K562 (cell line): ENCODE results near the gene DMGDH. TPM values are rescaled to one million over a fixed set of nuclear protein-coding genes. Genes with fewer than 3 reads are reported as not detected.

ENCODE experiments used
- ATAC-seq: fragments of 200-7000 bp; cut with Tn5 transposase; 3 replicates; pipeline ENCODE4 v1.9.1; 2020; ENCODE audit warnings: moderate library complexity
- BruUV-seq: library from RNA; stranded (reverse); fragments of 400-500 nt; replicated peaks from 2 replicates; lab custom pipeline; 2021; lab: Mats Ljungman, UMichigan
- CTCF ChIA-PET: fragments of 300-600 bp; formaldehyde crosslinking; extraction: SDS; loops from one replicate; lab custom pipeline; 2021; ENCODE audit warnings: low intra/inter-chr PET ratio; lab: Yijun Ruan, JAX
- POLR2A ChIA-PET: fragments of 300-600, 350-650 bp; sonication (Branson Sonifier 250); formaldehyde crosslinking; extraction: SDS; loops from one replicate; lab custom pipeline; 2021; ENCODE audit warnings: antibody characterized with exemption, inconsistent platforms; lab: Yijun Ruan, JAX
- DNase-seq, 4 experiments: peaks; one replicate each; pipeline versions ENCODE4 v3.0.0 to v3.0.0-alpha.2; 2011 to 2018; ENCODE audit warnings: low spot score in 3 of 4, mixed read lengths in 3 of 4; ENCODE audit errors: extremely low read depth in 1 of 4
- FAIRE-seq: peaks from 2 replicates; lab custom pipeline; 2011; peaks lifted over from hg19 to GRCh38; lab: Jason Lieb, UNC
- H2AFZ ChIP-seq: 2 replicates; pipeline ENCODE4 v1.6.0; 2011; ENCODE audit warnings: low read depth, low read length, control low read depth, inconsistent platforms
- H3K27ac ChIP-seq: fragments of 200-600 bp; 3 replicates; pipeline ENCODE4 v1.8.0; 2011; ENCODE audit warnings: low read depth, mild to moderate bottlenecking, control low read depth, inconsistent platforms, low read length, moderate library complexity, mixed read lengths; ENCODE audit errors: extremely low read depth
- H3K27me3 ChIP-seq, 2 experiments: fragments of 300-600 bp in 1 of 2; 2 replicates in 1 of 2; 3 replicates in 1 of 2; pipeline versions ENCODE4 v1.6.0 to v1.8.0; 2011; ENCODE audit warnings: inconsistent platforms in 2 of 2, low read length in 2 of 2, mild to moderate bottlenecking in 1 of 2, mixed read lengths in 1 of 2, moderate library complexity in 1 of 2; ENCODE audit not compliant: control insufficient read depth in 2 of 2, insufficient read depth in 2 of 2
- H3K36me3 ChIP-seq: fragments of 300-600 bp; 3 replicates; pipeline ENCODE4 v1.8.0; 2011; ENCODE audit warnings: mild to moderate bottlenecking, low read length, inconsistent platforms; ENCODE audit not compliant: control insufficient read depth, insufficient read depth
- H3K4me1 ChIP-seq, 2 experiments: fragments of 200-600 bp in 1 of 2; replicated peaks in 1 of 2; 2 replicates in 1 of 2; 3 replicates in 1 of 2; pipeline versions ENCODE4 v1.5.1 to v1.8.0; 2011; ENCODE audit warnings: inconsistent platforms in 2 of 2, low read length in 2 of 2, mild to moderate bottlenecking in 1 of 2, mixed read lengths in 1 of 2, moderate library complexity in 1 of 2; ENCODE audit not compliant: control insufficient read depth in 2 of 2, insufficient read depth in 2 of 2
- H3K4me2 ChIP-seq: 2 replicates; pipeline ENCODE4 v1.6.1; 2011; ENCODE audit warnings: low read length, control low read depth, inconsistent platforms, mixed read lengths; ENCODE audit not compliant: insufficient read depth
- H3K4me3 ChIP-seq: fragments of 200-600 bp; sonication (generic), shearing (Covaris generic); 2 replicates; pipeline ENCODE4 v1.5.1; 2016; ENCODE audit warnings: control low read depth, inconsistent platforms
- H3K79me2 ChIP-seq: fragments of 200-600 bp; 3 replicates; pipeline ENCODE4 v1.8.0; 2011; ENCODE audit warnings: low read length, inconsistent platforms; ENCODE audit not compliant: control insufficient read depth, insufficient read depth
- H3K9ac ChIP-seq, 2 experiments: 2 replicates each; pipeline versions ENCODE4 v1.6.0 to v1.6.1; 2011; ENCODE audit warnings: low read depth in 2 of 2, low read length in 2 of 2, control low read depth in 1 of 2, inconsistent platforms in 1 of 2, mild to moderate bottlenecking in 1 of 2, mixed read lengths in 1 of 2; ENCODE audit not compliant: insufficient read depth in 1 of 2
- H3K9me1 ChIP-seq: one replicate; pipeline ENCODE4 v1.6.0; 2011; ENCODE audit warnings: inconsistent platforms, mild to moderate bottlenecking, low read length, moderate library complexity; ENCODE audit not compliant: control insufficient read depth, insufficient read depth
- H3K9me3 ChIP-seq: replicated peaks from 2 replicates; pipeline ENCODE4 v1.5.1; 2011; ENCODE audit warnings: low read depth, low read length, inconsistent platforms; ENCODE audit not compliant: control insufficient read depth, insufficient read depth
- H4K20me1 ChIP-seq: replicated peaks from 2 replicates; pipeline ENCODE4 v1.6.1; 2011; ENCODE audit warnings: low read length, inconsistent platforms, mixed read lengths; ENCODE audit not compliant: control insufficient read depth, insufficient read depth
- FOXJ2 ChIP-seq: fragments of 200-800 bp; sonication (Bioruptor generic); IDR thresholded peaks from 2 replicates; pipeline ENCODE4 v1.6.1; 2016; ENCODE audit warnings: missing genetic modification characterization, missing compliant biosample characterization
- GATAD2A ChIP-seq: fragments of 450-650 bp; IDR thresholded peaks from 2 replicates; pipeline ENCODE4 v1.6.1; 2017
- NFIX ChIP-seq: fragments of 250-450 bp; sonication (Bioruptor Pico); IDR thresholded peaks from 2 replicates; pipeline ENCODE4 v1.4.0; 2020; ENCODE audit warnings: low read depth, mild to moderate bottlenecking, moderate library complexity
- POLR2G ChIP-seq: fragments of 200-400 bp; formaldehyde crosslinking; IDR thresholded peaks from 2 replicates; pipeline ENCODE4 v1.6.1; 2017; ENCODE audit warnings: low read depth, mild to moderate bottlenecking, antibody characterized with exemption, low read length, moderate library complexity
- RB1 ChIP-seq: fragments of 450-650 bp; IDR thresholded peaks from 2 replicates; pipeline ENCODE4 v1.6.1; 2017; ENCODE audit warnings: low read depth, mild to moderate bottlenecking
- SAP30 ChIP-seq: fragments of 200-600 bp; sonication (generic); IDR thresholded peaks from 2 replicates; pipeline ENCODE4 v1.6.1; 2012; ENCODE audit warnings: borderline replicate concordance, low read depth, mild to moderate bottlenecking, moderate library complexity, low read length, control low read depth, inconsistent platforms; ENCODE audit not compliant: insufficient read depth, poor library complexity, severe bottlenecking
- SREBF2 ChIP-seq: sonication (generic); formaldehyde crosslinking; IDR thresholded peaks from 2 replicates; pipeline ENCODE4 v1.4.0; 2020; ENCODE audit warnings: mild to moderate bottlenecking, missing genetic modification reagents
- ZNF668 ChIP-seq: fragments of 250-450 bp; sonication (Bioruptor Pico); IDR thresholded peaks from 2 replicates; pipeline ENCODE4 v1.8.0; 2022; ENCODE audit warnings: mild to moderate bottlenecking, inconsistent platforms
- WGBS: fragments of 100-300 bp; shearing (Covaris generic); methylation state at CpG from one replicate; pipeline ENCODE4 v1.1.6; 2016; ENCODE audit warnings: low coverage, mixed read lengths; ENCODE audit not compliant: insufficient coverage; ENCODE audit errors: missing lambda C conversion rate; 5-methylcytosine and 5-hydroxymethylcytosine counted together
- in situ Hi-C: fragments of 300-500 bp; cut with MboI; formaldehyde crosslinking; loops from 4 replicates; pipeline ENCODE4 v1.15.0; 2018; ENCODE audit warnings: inconsistent platforms, mixed read lengths
- intact Hi-C: fragments of 100-400 bp; cut with micrococcal nuclease; formaldehyde crosslinking; loops from 2 replicates; pipeline ENCODE4 v1.14.2; 2022
- polyA plus RNA-seq, 8 experiments: library from polyadenylated mRNA; depleted of rRNA in 4 of 8; stranded (reverse) in 5 of 8; unstranded in 3 of 8; fragments of >200 nt; fragmentation: Nextera tagmentation in 2 of 8; fragmentation: Illumina TruSeq in 1 of 8; extraction: Ambion mirVana in 2 of 8; extraction: Trizol in 1 of 8; gene quantifications; 2 replicates each; pipeline versions ENCODE4 v1.2.1 to v1.2.3, GENCODE V29; 2011 to 2014; ENCODE audit warnings: inconsistent platforms in 1 of 8, missing spikeins in 1 of 8
- total RNA-seq, 7 experiments: library from RNA; depleted of rRNA in 6 of 7; stranded (reverse); fragments of >200 nt in 6 of 7; fragmentation: Illumina TruSeq in 2 of 7; extraction: Trizol in 2 of 7; gene quantifications; 2 replicates each; pipeline versions ENCODE4 v1.2.1 to v1.2.3, GENCODE V29; 2011 to 2021; ENCODE audit warnings: low replicate concordance in 1 of 7
- TF ChIP-seq, protein P1 (sequence below): fragments of 450-650 bp; formaldehyde crosslinking; IDR thresholded peaks from 2 replicates; pipeline ENCODE4 v1.4.0; 2020; ENCODE audit warnings: mild to moderate bottlenecking, moderate library complexity
- TF ChIP-seq, protein P2 (sequence below): sonication (generic); formaldehyde crosslinking; IDR thresholded peaks from 2 replicates; pipeline ENCODE4 v1.8.1; 2023; ENCODE audit warnings: mild to moderate bottlenecking, missing genetic modification reagents

The DMGDH gene
- total and polyA plus RNA-seq, 9 of the 15 experiments (the other 6 are each of a cell fraction or from before 2014, with no cell fraction given) = 0.13 to 0.58 TPM; not detected in 7

DNA sequence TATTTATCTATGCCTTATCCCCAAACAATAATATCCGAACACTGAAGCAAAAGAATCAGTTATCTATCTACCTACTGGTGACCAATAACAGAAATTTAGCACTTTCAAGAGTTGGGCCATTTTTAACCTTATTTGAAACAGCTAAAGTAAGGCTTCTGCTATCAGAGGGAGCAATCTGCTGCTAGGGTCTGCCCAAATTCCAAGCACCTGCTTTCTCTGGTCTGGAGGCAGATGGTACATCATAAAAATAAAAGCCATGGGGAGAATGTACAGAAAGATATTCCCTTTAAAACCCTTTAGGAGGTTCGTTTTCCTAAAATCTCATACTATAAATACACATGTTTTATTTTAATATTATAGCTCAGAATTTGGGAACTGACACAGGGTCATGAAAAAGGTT lies 46.7 kb downstream of the DMGDH start:
- Histone ChIP-seq H3K9me1 (no peaks in the 10 kb centered on the region), H3K27ac (no peak overlapping the region), H2AFZ (no peak overlapping the region), H3K4me2 (no peak overlapping the region), H3K9ac (no peak overlapping the region)
- CTCF ChIA-PET = interaction anchor here (0.8 to 5.1 kb wide), 2 partner anchors 110 to 513 kb away, joined by 3 to 62 read pairs; no protein-coding TSS in a partner anchor
- in situ Hi-C loops (loop anchor here (10.0 to 25.0 kb wide), 2 partner anchors 452 to 1290 kb away; partner anchors contain the start of gene SPZ1), intact Hi-C loops (loop anchor here (10.0 kb wide), 1 partner anchor 832 kb away; no protein-coding TSS in a partner anchor)
- DNase-seq (no peak), ATAC-seq (no peak), FAIRE-seq (no peak)
- TF ChIP-seq POLR2G = no peak
- no peak for TF ChIP-seq ZNF668 (CRISPR knock-in tag)
- TF ChIP-seq, protein P1, sequence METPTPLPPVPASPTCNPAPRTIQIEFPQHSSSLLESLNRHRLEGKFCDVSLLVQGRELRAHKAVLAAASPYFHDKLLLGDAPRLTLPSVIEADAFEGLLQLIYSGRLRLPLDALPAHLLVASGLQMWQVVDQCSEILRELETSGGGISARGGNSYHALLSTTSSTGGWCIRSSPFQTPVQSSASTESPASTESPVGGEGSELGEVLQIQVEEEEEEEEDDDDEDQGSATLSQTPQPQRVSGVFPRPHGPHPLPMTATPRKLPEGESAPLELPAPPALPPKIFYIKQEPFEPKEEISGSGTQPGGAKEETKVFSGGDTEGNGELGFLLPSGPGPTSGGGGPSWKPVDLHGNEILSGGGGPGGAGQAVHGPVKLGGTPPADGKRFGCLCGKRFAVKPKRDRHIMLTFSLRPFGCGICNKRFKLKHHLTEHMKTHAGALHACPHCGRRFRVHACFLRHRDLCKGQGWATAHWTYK (CRISPR knock-in tag) = no peak
- TF ChIP-seq NFIX (CRISPR knock-in tag) = no peak
- TF ChIP-seq SAP30 = no peak
- TF ChIP-seq SREBF2 = no peak
- no peak for TF ChIP-seq RB1
- TF ChIP-seq GATAD2A = no peak
- TF ChIP-seq, protein P2, sequence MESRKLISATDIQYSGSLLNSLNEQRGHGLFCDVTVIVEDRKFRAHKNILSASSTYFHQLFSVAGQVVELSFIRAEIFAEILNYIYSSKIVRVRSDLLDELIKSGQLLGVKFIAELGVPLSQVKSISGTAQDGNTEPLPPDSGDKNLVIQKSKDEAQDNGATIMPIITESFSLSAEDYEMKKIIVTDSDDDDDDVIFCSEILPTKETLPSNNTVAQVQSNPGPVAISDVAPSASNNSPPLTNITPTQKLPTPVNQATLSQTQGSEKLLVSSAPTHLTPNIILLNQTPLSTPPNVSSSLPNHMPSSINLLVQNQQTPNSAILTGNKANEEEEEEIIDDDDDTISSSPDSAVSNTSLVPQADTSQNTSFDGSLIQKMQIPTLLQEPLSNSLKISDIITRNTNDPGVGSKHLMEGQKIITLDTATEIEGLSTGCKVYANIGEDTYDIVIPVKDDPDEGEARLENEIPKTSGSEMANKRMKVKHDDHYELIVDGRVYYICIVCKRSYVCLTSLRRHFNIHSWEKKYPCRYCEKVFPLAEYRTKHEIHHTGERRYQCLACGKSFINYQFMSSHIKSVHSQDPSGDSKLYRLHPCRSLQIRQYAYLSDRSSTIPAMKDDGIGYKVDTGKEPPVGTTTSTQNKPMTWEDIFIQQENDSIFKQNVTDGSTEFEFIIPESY (CRISPR knock-in tag) = no peak
- TF ChIP-seq FOXJ2 (tag) = no peak
- TF ChIP-seq, all 486 proteins: peak for 0
- Histone ChIP-seq H3K27me3 (peaks cover 3 to 6% of the 10 kb centered on the region in 2 experiments; a peak in 2 of 5 replicates), H3K4me1 (no peaks in the 10 kb centered on the region; a peak in 1 of 5 replicates), H3K36me3 (no peaks in the 10 kb centered on the region), H3K9me3 (no peaks in the 10 kb centered on the region), H3K4me3 (no peak overlapping the region), H4K20me1 (no peaks in the 10 kb centered on the region), H3K79me2 (no peaks in the 10 kb centered on the region)
- 0% methylated on average over 2 of the region's 2 CpGs for WGBS
- BruUV-seq = no TSS peak
- POLR2A ChIA-PET = no interaction called here
